ENCODE data around the gene SLC2A13.

GRCh38 chr12:40055776-40056175, 50.1 kb downstream of the SLC2A13 start:
- TF ChIP-seq CTCF (IDR thresholded peaks at IDR 0.05) (no peak), POLR2A (IDR thresholded peaks at IDR 0.05) (no peak)

Measured in lower leg skin (tissue), 3 donors.